Small intestine (tissue), 7 donors: ENCODE results near the gene LPP. TPM values are rescaled to one million over a fixed set of nuclear protein-coding genes. Genes with fewer than 3 reads are reported as not detected.

Source experiments
- DNase-seq, 2 donors: peaks; one replicate each; pipeline versions ENCODE4 v3.0.0 to v3.0.0-alpha.2; 2013
- FAIRE-seq: peaks from 2 replicates; lab custom pipeline; 2012; peaks lifted over from hg19 to GRCh38; lab: Jason Lieb, UNC
- H3K27ac ChIP-seq, 3 donors: one replicate each; pipeline ENCODE4 v1.5.1; 2013; ENCODE audit warnings: low read length in 2 of 3, mild to moderate bottlenecking in 2 of 3, control low read depth in 1 of 3, inconsistent platforms in 1 of 3, low read depth in 1 of 3, moderate library complexity in 1 of 3
- H3K27me3 ChIP-seq, 3 donors: one replicate each; pipeline ENCODE4 v1.6.1; 2013; ENCODE audit warnings: low read length in 3 of 3, inconsistent platforms in 1 of 3; ENCODE audit not compliant: control insufficient read depth in 3 of 3, insufficient read depth in 3 of 3
- H3K36me3 ChIP-seq, 3 donors: one replicate each; pipeline ENCODE4 v1.6.1; 2013; ENCODE audit warnings: low read length in 3 of 3, inconsistent platforms in 1 of 3, low read depth in 1 of 3, mild to moderate bottlenecking in 1 of 3, moderate library complexity in 1 of 3; ENCODE audit not compliant: control insufficient read depth in 3 of 3, insufficient read depth in 2 of 3
- H3K4me1 ChIP-seq, 3 donors: one replicate each; pipeline ENCODE4 v1.6.1; 2013; ENCODE audit warnings: low read length in 2 of 3, inconsistent platforms in 1 of 3, low read depth in 1 of 3, mild to moderate bottlenecking in 1 of 3, moderate library complexity in 1 of 3; ENCODE audit not compliant: control insufficient read depth in 3 of 3, insufficient read depth in 2 of 3
- H3K4me3 ChIP-seq, 3 donors: one replicate each; pipeline ENCODE4 v1.5.1; 2013; ENCODE audit warnings: low read length in 3 of 3, control low read depth in 1 of 3, inconsistent platforms in 1 of 3, low read depth in 1 of 3, mild to moderate bottlenecking in 1 of 3, moderate library complexity in 1 of 3
- H3K9me3 ChIP-seq, 2 donors: one replicate each; pipeline ENCODE4 v1.6.1; 2013; ENCODE audit warnings: low read depth in 1 of 2, low read length in 1 of 2; ENCODE audit not compliant: control insufficient read depth in 2 of 2, insufficient read depth in 1 of 2
- WGBS, 3 donors: extraction: QIAGEN DNeasy Blood & Tissue Kit; methylation state at CpG; one replicate each; pipeline ENCODE4 v1.1.7; 2013; 5-methylcytosine and 5-hydroxymethylcytosine counted together
- polyA plus RNA-seq, 4 donors: library from polyadenylated mRNA; stranded (reverse) in 3 of 4; unstranded in 1 of 4; fragments of 200-250 nt in 3 of 4; fragments of 120-200 nt in 1 of 4; gene quantifications; one replicate each; pipeline versions ENCODE4 v1.2.1 to v1.2.3, GENCODE V29; 2013
- donor health status: healthy with polysubstance abuse.
- donor health status: control.
- donor health status: control.
- donor health status: Bipolar disorder and iron deficiency.
- donor health status: healthy.

The LPP gene
- polyA plus RNA-seq, 4 donors: 5.4 to 35.8 (median 12.4) TPM

DNA sequence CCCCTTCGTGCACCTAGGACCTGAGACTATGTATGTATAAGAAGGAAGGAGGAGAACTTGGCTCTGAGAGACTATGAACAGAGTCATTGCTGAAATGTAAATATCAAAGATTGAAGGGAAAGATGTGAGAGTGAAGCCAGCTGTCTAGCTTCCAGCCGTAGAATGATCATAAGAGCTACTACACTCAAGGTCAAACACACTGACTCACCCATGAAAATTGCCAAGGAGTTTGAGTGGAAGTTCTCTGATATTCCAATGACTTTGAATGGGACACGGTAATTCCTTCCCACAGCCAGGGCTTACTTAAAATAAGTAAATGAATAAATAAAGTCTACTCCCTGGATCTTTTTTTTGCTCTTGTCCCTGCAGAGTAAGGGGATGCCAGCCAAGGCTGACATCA is 618.9 kb downstream of the LPP start:
- no peak overlapping the region for H3K27ac ChIP-seq
- no peak for FAIRE-seq
- WGBS, 3 donors: 19 to 53% (median 40%) methylated on average over 3 of the region's 3 CpGs
- DNase-seq: peak; percentile 21 to 53
- H3K4me3 ChIP-seq: no peak overlapping the region
- no peaks in the 10 kb centered on the region for H3K4me1 ChIP-seq
- H3K9me3 ChIP-seq: no peaks in the 10 kb centered on the region
- H3K27me3 ChIP-seq: no peaks in the 10 kb centered on the region
- no peaks in the 10 kb centered on the region for H3K36me3 ChIP-seq

GRCh38 chr3:188775412-188775811 is 621.5 kb downstream of the LPP start:
- DNase-seq (no peak), FAIRE-seq (no peak)
- H3K4me1 ChIP-seq: peaks cover 0 to 1% (median 0%) of the 10 kb centered on the region in 3 donors
- no peak overlapping the region for H3K27ac ChIP-seq
- H3K27me3 ChIP-seq: no peaks in the 10 kb centered on the region
- no peak overlapping the region for H3K4me3 ChIP-seq
- no peaks in the 10 kb centered on the region for H3K36me3 ChIP-seq
- no peaks in the 10 kb centered on the region for H3K9me3 ChIP-seq
- 87 to 93% (median 89%) methylated on average over 3 of the region's 3 CpGs for WGBS, 3 donors

- no peaks in the 10 kb centered on the region for H3K9me3 ChIP-seq
- H3K36me3 ChIP-seq: no peaks in the 10 kb centered on the region
- no peak overlapping the region for H3K4me3 ChIP-seq
- H3K27me3 ChIP-seq: no peaks in the 10 kb centered on the region
- no peak for DNase-seq
- FAIRE-seq: no peak
- WGBS, 3 donors: 81 to 100% (median 94%) methylated on average over 1 of the region's 1 CpG
- no peak overlapping the region for H3K27ac ChIP-seq
- peaks cover 0 to 2% (median 0%) of the 10 kb centered on the region in 3 donors for H3K4me1 ChIP-seq
Observed at GRCh38 chr3:188776447-188776846, 622.5 kb downstream of the LPP start.

GRCh38 chr3:188778091-188778852 is 624.3 kb downstream of the LPP start:
- no peak for FAIRE-seq
- H3K27ac ChIP-seq: no peak overlapping the region

DNA sequence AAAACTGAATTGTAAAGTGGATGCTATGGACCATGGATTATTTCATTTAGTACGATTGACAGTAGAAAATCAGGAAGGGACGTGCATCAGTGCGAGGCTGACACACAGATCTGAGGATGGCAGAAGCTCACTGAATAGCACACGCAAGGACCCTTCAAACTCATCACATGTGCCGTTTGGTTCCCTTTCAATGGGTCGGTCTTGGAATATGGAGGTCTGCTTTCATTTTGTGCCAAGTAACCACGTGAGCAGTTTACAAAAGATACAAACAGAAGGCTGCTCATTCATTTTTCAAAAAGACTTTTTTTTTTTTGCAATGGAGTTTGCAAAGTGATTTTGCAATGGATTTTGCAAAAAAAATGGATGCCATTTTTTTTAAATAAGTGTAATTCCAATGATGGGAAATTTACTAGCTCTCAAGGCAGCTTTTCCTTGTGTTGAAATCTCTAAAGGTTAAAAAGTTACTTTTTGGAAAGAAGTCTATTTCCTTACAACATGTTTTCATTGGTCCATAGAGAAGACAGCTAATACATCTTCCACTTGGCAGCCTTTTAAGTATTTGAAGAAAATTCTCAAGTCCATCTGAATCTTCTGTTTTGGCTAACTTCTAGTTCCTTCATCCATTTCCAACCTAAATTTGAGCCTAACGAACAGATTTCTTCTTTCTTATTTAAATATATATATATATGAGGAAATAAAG is 625.5 kb downstream of the LPP start:
- Histone ChIP-seq H3K4me1 (peaks cover 0 to 2% (median 0%) of the 10 kb centered on the region in 3 donors), H3K9me3 (peaks cover 0 to 3% of the 10 kb centered on the region in 2 donors), H3K27me3 (no peaks in the 10 kb centered on the region), H3K27ac (peak overlapping the region in 1 of 3 donors; percentile 68), H3K36me3 (no peaks in the 10 kb centered on the region), H3K4me3 (no peak overlapping the region)
- FAIRE-seq: no peak
- no peak for DNase-seq
- 83 to 92% (median 91%) methylated on average over 8 of the region's 8 CpGs for WGBS, 3 donors

More at GRCh38 chr3:188778091-188778852, 624.3 kb downstream of the LPP start:
- Histone ChIP-seq H3K27me3 (no peaks in the 10 kb centered on the region), H3K36me3 (no peaks in the 10 kb centered on the region), H3K4me1 (peaks cover 0 to 2% (median 0%) of the 10 kb centered on the region in 3 donors), H3K4me3 (no peak overlapping the region), H3K9me3 (no peaks in the 10 kb centered on the region)
- 96 to 97% (median 97%) methylated on average over 1 of the region's 1 CpG for WGBS, 3 donors
- DNase-seq: no peak

- WGBS, 3 donors: 68 to 89% (median 87%) methylated on average over 5 of the region's 5 CpGs
- DNase-seq (no peak), FAIRE-seq (no peak)
- H3K27ac ChIP-seq: peak overlapping the region in 1 of 3 donors; percentile 89
- H3K27me3 ChIP-seq: no peaks in the 10 kb centered on the region
- peaks cover 0 to 3% of the 10 kb centered on the region in 2 donors for H3K9me3 ChIP-seq
- H3K4me3 ChIP-seq: no peak overlapping the region
- peaks cover 0 to 2% (median 0%) of the 10 kb centered on the region in 3 donors for H3K4me1 ChIP-seq
- no peaks in the 10 kb centered on the region for H3K36me3 ChIP-seq
Observed at GRCh38 chr3:188780193-188781147, 626.5 kb downstream of the LPP start.

DNA sequence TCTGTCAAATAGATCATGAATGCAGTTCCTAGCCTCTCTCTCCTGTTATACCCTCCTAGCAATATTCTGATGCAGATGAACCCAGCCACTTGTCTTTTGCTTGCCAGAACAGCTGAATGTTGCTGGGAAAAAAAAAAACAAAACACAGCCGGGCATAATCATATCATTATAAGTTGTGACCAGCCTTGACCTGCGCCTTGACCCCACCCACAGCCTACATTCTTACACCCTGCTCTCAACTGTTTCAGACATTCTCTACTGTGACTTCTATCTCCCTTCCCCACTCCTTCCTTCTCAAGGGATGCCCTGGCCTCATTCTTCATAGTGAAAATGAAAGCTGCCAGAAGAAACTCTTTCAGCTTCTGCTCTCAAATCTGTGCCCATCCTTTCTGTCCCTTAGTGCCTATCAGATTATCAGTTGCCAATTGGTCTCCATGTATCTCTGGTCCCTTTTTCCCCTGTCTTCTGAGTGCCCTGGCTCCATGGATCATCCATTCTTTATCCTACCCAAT is 628.7 kb downstream of the LPP start:
- no peaks in the 10 kb centered on the region for H3K27me3 ChIP-seq
- H3K4me1 ChIP-seq: peaks cover 0 to 2% (median 0%) of the 10 kb centered on the region in 3 donors
- WGBS, 3 donors: 77 to 83% (median 82%) methylated on average over 2 of the region's 2 CpGs
- H3K4me3 ChIP-seq: no peak overlapping the region
- peaks cover 0 to 3% of the 10 kb centered on the region in 2 donors for H3K9me3 ChIP-seq
- DNase-seq (no peak), FAIRE-seq (no peak)
- H3K36me3 ChIP-seq: no peaks in the 10 kb centered on the region
- no peak overlapping the region for H3K27ac ChIP-seq
